Measurements from ENCODE around the gene MEF2A.

GRCh38 chr15:99745370-99746086 lies 179.7 kb downstream of the MEF2A start:
- TF ChIP-seq CTCF (IDR thresholded peaks at IDR 0.05; ENCODE audit: low read length), result no peak
- no peak for TF ChIP-seq EZH2 (optimal IDR thresholded peaks at IDR 0.05; ENCODE audit: low read depth, low read length)
